Upper lobe of left lung (tissue), 4 donors: ENCODE measurements around the gene ASIC3.
A peak's percentile ranks its signal among the peaks of the same experiment; 100 is the strongest.

Experiments used
- POLR2AphosphoS5 ChIP-seq, 2 donors: sonication (generic); formaldehyde crosslinking; IDR thresholded peaks; one replicate each; pipeline ENCODE4 v1.5.1; 2017; ENCODE audit warnings: antibody characterized with exemption in 2 of 2
- TF ChIP-seq, protein P1 (sequence below), 6 experiments: fragments of 450-650 bp in 4 of 6; fragments of 200-600 bp in 2 of 6; sonication (generic) in 2 of 6; IDR thresholded peaks; one replicate each; pipeline ENCODE4 v1.5.1; 2016 to 2019; ENCODE audit warnings: antibody characterized with exemption in 6 of 6

DNA sequence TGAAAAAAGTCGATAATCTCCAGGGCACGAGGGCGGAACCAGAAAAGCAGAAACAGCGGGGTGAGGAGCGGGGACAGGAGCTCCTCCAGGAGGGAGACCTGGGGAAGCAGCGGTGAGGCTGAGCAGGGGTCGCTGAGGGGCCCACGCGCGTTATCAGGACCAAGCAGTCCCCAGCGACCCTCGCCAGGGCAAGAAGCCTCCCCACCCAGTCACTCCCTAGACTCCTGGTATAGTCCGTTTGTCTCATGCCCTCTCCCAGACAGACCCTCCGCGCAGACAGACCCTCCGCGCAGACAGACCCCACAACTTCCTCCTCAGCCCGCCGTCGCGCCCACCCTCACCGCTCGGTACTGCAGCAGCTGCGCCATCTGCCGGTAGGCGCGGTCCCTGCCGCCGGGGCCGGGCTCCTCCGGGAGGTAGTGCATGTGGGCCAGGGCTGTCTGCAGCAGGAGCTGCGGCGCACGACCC, 30.3 kb upstream of the ASIC3 start:
- TF ChIP-seq, protein P1, sequence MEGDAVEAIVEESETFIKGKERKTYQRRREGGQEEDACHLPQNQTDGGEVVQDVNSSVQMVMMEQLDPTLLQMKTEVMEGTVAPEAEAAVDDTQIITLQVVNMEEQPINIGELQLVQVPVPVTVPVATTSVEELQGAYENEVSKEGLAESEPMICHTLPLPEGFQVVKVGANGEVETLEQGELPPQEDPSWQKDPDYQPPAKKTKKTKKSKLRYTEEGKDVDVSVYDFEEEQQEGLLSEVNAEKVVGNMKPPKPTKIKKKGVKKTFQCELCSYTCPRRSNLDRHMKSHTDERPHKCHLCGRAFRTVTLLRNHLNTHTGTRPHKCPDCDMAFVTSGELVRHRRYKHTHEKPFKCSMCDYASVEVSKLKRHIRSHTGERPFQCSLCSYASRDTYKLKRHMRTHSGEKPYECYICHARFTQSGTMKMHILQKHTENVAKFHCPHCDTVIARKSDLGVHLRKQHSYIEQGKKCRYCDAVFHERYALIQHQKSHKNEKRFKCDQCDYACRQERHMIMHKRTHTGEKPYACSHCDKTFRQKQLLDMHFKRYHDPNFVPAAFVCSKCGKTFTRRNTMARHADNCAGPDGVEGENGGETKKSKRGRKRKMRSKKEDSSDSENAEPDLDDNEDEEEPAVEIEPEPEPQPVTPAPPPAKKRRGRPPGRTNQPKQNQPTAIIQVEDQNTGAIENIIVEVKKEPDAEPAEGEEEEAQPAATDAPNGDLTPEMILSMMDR (IDR thresholded peaks at IDR 0.05), result peak; percentile 87 to 94 (median 90)
- no peak for TF ChIP-seq POLR2AphosphoS5 (IDR thresholded peaks at IDR 0.05)
